A673 (cell line): Measurements from ENCODE around the gene TNFRSF13B. TPM values are rescaled to one million over a fixed set of nuclear protein-coding genes. Genes with fewer than 3 reads are reported as not detected.

Source experiments
- BruUV-seq: library from RNA; stranded (reverse); fragments of 400-500 nt; replicated peaks from 2 replicates; lab custom pipeline; 2021; lab: Mats Ljungman, UMichigan
- CTCF ChIA-PET: fragments of 300-600 bp; sonication (Branson Sonifier 250); formaldehyde crosslinking; loops from one replicate; lab custom pipeline; 2022; ENCODE audit warnings: antibody characterized with exemption; lab: Charles Lee
- POLR2A ChIA-PET: fragments of 300-600 bp; sonication (Branson Sonifier 250); formaldehyde crosslinking; loops from one replicate; lab custom pipeline; 2022; ENCODE audit warnings: antibody characterized with exemption; ENCODE audit not compliant: low non-redundant PET; lab: Charles Lee
- DNase-seq: peaks from one replicate; pipeline ENCODE4 v3.0.0-alpha.2; 2015; ENCODE audit warnings: low spot score
- H3K27ac ChIP-seq: fragments of 200-600 bp; sonication (generic); 2 replicates; pipeline ENCODE4 v1.5.1; 2016; ENCODE audit warnings: mixed run types, low read depth, mild to moderate bottlenecking, mixed read lengths, antibody characterized with exemption, low read length; ENCODE audit not compliant: poor library complexity, severe bottlenecking
- H3K27me3 ChIP-seq: fragments of 200-600 bp; sonication (generic); replicated peaks from 2 replicates; pipeline ENCODE4 v1.6.1; 2017; ENCODE audit warnings: mixed run types, low read depth, mild to moderate bottlenecking, mixed read lengths, antibody characterized with exemption, low read length; ENCODE audit not compliant: insufficient read depth, poor library complexity
- H3K36me3 ChIP-seq: fragments of 200-600 bp; sonication (generic); 2 replicates; pipeline ENCODE4 v1.6.1; 2016; ENCODE audit warnings: mixed run types, mild to moderate bottlenecking, mixed read lengths, antibody characterized with exemption, low read length; ENCODE audit not compliant: insufficient read depth, poor library complexity, severe bottlenecking
- H3K4me1 ChIP-seq: fragments of 200-600 bp; sonication (generic); 2 replicates; pipeline ENCODE4 v1.6.1; 2017; ENCODE audit warnings: mixed run types, mild to moderate bottlenecking, mixed read lengths, antibody characterized with exemption, low read length; ENCODE audit not compliant: insufficient read depth, poor library complexity, severe bottlenecking
- H3K4me3 ChIP-seq: fragments of 200-600 bp; sonication (generic); 2 replicates; pipeline ENCODE4 v1.5.1; 2016; ENCODE audit warnings: low read depth, mixed run types, mild to moderate bottlenecking, mixed read lengths, low read length; ENCODE audit not compliant: poor library complexity, severe bottlenecking
- H3K9me3 ChIP-seq: fragments of 200-600 bp; sonication (generic); 2 replicates; pipeline ENCODE4 v1.6.1; 2016; ENCODE audit warnings: mixed run types, low read depth, mild to moderate bottlenecking, mixed read lengths, antibody characterized with exemption, low read length; ENCODE audit not compliant: poor library complexity, severe bottlenecking
- CTCF ChIP-seq: fragments of 300-800, 200-600 bp; sonication (generic); conservative IDR thresholded peaks from 2 replicates; pipeline ENCODE4 v1.5.1; 2017; ENCODE audit warnings: low read depth, mild to moderate bottlenecking, antibody characterized with exemption, low read length, moderate library complexity, mixed read lengths
- EZH2 ChIP-seq: fragments of 200-600 bp; sonication (generic); IDR thresholded peaks from 2 replicates; pipeline ENCODE4 v1.6.1; 2017; ENCODE audit warnings: borderline replicate concordance, low read depth, mild to moderate bottlenecking, mixed read lengths, antibody characterized with exemption, low read length; ENCODE audit not compliant: poor library complexity, severe bottlenecking
- intact Hi-C: fragments of 100-400 bp; cut with micrococcal nuclease; formaldehyde crosslinking; loops from one replicate; pipeline ENCODE4 v1.10.0; 2022; ENCODE audit not compliant: unreplicated experiment
- total RNA-seq: library from RNA; stranded (reverse); gene quantifications from 2 replicates; pipeline ENCODE4 v1.2.3, GENCODE V29; 2021

TNFRSF13B gene
- total RNA-seq, 1 experiment from 2014 or later = not detected

GRCh38 chr17:17001874-17002520 is 30.1 kb upstream of the TNFRSF13B start:
- CTCF ChIA-PET = interaction anchor here (0.7 kb wide), 1 partner anchor 13 kb away, joined by 5 read pairs; no protein-coding TSS in a partner anchor
- POLR2A ChIA-PET = no interaction called here
- Histone ChIP-seq H3K4me1 (peaks cover 6% of the 10 kb centered on the region), H3K27ac (no peak overlapping the region), H3K36me3 (no peaks in the 10 kb centered on the region), H3K9me3 (no peaks in the 10 kb centered on the region), H3K4me3 (no peak overlapping the region), H3K27me3 (no peaks in the 10 kb centered on the region)
- intact Hi-C loops = loop anchor here (5.0 kb wide), 2 partner anchors 145 to 205 kb away; partner anchors contain the start of gene PLD6
- peak; percentile 85 for DNase-seq
- BruUV-seq = no TSS peak
- TF ChIP-seq CTCF (peak; percentile 95), EZH2 (no peak)

- Histone ChIP-seq H3K4me3 (no peak overlapping the region), H3K4me1 (peaks cover 6% of the 10 kb centered on the region), H3K27ac (no peak overlapping the region), H3K36me3 (no peaks in the 10 kb centered on the region), H3K27me3 (no peaks in the 10 kb centered on the region), H3K9me3 (no peaks in the 10 kb centered on the region)
- TF ChIP-seq CTCF (no peak), EZH2 (no peak)
- BruUV-seq = no TSS peak
- ChIA-PET POLR2A (no interaction called here), CTCF (interaction anchor here (0.5 kb wide), 1 partner anchor 912 kb away, joined by 3 read pairs; no protein-coding TSS in a partner anchor)
- DNase-seq = no peak
- intact Hi-C loops = loop anchor here (5.0 kb wide), 2 partner anchors 146 to 206 kb away; partner anchors contain the start of gene PLD6
Observed at GRCh38 chr17:17001076-17001777, 29.3 kb upstream of the TNFRSF13B start.

GRCh38 chr17:16999931-17000625 is 28.2 kb upstream of the TNFRSF13B start:
- no peak overlapping the region for H3K4me3 ChIP-seq
- no peaks in the 10 kb centered on the region for H3K36me3 ChIP-seq
- intact Hi-C loops = loop anchor here (5.0 kb wide), 2 partner anchors 147 to 207 kb away; partner anchors contain the start of gene PLD6
- TF ChIP-seq EZH2 (no peak), CTCF (no peak)
- H3K9me3 ChIP-seq = no peaks in the 10 kb centered on the region
- H3K27me3 ChIP-seq = no peaks in the 10 kb centered on the region
- BruUV-seq = no TSS peak
- no peak for DNase-seq
- CTCF ChIA-PET = interaction anchor here (0.5 to 0.6 kb wide), 4 partner anchors 16 to 319 kb away, joined by 3 to 14 read pairs (median 5); no protein-coding TSS in a partner anchor
- H3K27ac ChIP-seq = no peak overlapping the region
- POLR2A ChIA-PET = no interaction called here
- peaks cover 6% of the 10 kb centered on the region for H3K4me1 ChIP-seq
